M059J (cell line): ENCODE data around the gene DNAAF8. TPM values are rescaled to one million over a fixed set of nuclear protein-coding genes. Genes with fewer than 3 reads are reported as not detected.
A peak's percentile ranks its signal among the peaks of the same experiment; 100 is the strongest.

Experiments
- DNase-seq: peaks from one replicate; pipeline ENCODE4 v3.0.0-alpha.2; 2012; ENCODE audit warnings: low read depth
- total RNA-seq: library from RNA; depleted of rRNA; stranded (reverse); fragments of >200 nt; shearing (Covaris generic); gene quantifications from 2 replicates; pipeline ENCODE4 v1.2.3, GENCODE V29; 2014; rRNA removed

Gene DNAAF8
- total RNA-seq, result 0.81 and 1.4 TPM in 2 replicates

DNA sequence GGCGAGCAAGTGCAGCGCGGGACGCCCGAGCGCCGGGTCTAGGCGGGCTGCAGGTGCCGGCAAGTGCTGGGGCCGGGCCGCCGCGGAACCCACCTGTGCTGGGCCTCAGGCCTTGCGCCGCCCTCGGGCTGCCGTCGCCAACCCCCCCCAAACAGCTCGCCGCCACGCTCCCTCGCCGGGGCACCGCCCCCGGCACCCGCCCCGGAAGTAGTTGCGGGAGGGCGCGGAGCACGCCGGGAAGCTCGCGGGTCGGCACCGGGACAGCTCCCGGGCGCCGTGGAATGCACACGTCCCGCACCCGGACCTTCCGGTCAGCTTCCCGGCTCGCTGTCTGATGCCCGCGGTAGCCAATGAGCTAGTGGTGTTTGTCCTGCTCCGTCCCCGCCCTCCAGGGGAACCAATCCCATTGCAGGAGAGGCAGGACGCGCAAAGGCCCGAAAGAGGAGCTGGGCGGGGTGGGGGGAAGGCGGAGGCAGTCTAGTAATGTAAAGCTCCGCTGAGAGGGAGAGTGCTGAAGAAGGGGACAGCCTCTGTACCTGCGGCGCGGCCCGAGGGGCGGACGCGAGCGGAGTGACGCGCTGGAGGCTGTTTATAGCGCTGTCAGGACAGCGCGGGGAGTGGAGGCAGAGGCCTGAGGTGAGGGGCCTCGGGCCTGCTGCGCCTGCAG, at the start of gene DNAAF8, which contains the start of gene ANKS3:
TSS of gene DNAAF8 (plus strand) at position 475 of the 667 bp plus-strand sequence. CDS start 1,978 bp downstream, outside the sequence.
TSS of gene ANKS3 (minus strand) at position 209 of the 667 bp plus-strand sequence. CDS start 4,122 bp downstream, outside the sequence.
- peak; percentile 98 for DNase-seq

DNA sequence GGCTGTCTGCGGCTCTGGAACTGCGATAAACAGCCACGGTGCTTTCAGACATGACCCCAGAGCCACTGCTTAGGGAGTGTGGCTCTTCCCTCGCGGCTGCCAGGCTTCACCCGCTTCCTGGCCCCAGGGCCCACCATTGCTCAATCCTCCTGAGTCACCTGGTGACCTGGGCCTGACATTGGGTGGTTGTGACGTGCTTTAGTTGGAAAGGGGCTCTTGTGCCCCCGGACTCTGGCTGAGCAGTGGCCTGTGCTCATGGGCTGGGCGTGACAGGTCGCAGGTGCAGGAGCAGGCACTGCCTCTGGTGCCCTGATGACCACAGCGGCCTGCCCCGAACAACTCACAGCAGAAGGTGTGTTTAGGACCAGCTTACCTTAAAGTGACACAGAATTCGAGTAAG, 49.6 kb upstream of the DNAAF8 start:
- no peak for DNase-seq

DNA sequence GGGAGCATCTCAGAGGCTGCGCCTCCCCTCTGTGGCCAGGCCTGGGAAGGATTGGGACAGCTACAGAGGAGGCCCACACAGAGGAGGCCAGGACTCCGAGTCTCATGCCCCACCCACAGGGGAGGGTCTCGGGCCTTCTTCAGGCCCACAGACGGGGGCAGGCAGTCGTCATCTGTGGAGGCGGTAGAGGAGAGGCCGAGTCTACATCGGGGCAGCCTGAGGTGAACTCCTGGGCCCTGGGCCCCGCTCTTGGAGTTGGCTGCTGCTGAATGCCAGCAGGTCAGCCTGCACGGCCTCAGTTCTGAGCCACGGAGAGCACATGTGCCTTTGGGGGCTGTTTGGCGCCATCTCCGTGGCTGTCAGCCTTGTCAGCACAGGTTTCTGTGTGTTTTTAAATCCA, 49.0 kb upstream of the DNAAF8 start:
- no peak for DNase-seq

DNA sequence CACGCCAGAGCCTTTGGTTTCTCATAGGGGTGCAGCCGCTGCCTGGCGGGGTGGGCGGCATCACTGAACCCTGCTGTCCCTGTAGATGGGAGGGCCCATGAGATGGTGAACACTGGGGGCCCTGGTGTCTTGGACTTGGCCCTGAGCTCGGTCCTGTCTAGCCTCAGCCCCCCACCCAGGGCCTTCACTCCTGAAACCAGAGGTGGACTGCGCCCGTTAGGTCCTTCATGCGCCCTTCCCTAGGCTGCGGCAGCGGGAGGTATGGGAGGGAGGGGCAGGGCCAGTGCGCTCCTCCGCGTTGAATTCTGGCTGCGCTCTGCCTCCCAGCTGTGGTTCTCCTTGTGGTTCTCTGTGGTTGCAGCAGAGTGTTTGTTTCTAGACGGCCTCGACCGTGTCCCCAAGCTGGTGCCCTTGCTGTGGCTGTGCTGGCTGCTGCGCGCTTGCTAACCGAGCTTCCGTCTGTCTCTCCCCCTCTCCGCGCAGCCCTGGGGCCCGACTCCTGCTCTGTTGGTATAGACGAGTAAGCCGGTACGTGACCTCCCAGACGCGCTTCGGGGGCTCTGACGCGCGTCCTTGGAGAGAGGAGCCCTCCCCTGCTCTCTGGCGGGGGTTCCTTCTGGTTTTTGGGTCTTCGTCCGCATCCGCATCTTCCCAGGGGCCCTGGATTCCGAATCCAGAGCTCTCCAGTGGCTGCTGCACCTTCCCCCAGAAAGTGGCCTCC, 48.4 kb upstream of the DNAAF8 start:
- DNase-seq, result no peak

DNA sequence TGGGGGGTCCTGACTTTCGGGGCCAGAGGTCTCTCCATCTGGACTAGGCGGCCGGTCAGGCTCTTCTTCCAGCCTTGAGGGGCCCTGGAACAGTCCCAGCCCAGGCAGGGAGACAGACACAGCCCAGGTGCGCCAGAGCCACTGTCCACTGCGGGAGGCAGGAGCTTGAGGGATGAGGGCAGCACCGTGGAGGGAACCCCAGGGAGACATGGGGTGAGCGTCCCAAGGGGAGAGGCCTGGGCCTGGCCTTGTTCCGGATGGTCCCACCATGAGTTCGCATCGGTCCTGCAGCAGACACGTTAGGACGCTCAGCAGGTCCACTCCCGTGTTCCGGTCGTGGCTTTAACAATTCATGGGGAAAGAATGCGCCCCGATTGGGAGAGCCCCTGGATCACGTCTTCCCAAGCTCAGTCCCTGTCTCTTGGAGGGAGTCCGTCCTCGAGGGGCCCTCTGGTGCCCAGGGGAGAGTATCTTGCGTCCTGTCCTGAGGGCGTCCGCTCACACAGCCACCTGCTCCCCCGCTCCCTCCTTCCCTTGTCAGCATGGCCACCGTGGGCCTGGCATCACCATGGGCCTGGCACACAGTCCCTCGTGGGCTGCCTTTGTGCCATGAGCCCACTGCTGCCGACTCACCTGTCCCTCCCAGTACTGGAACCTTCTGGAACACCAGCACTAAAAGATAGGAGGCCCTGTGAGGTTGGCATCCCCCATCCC, 47.7 kb upstream of the DNAAF8 start:
- DNase-seq, result no peak

DNA sequence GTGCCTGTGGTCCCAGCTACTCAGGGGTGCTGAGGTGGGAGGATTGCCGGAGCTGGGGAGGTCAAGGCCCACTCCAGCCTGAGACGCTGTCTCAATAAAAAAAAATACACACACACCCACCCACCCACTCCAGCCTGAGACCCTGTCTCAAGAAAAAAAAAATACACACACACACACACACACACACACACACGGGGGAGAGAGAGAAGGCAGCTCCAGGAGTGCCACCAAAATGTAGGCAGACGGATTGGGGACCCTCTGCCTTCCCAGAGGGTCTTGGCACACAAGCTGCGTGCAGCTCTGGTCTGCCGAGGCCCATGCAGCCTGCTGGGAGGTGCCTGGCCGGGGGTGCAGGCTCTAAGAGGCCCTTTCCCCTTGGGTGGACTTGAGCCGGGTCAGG, 46.9 kb upstream of the DNAAF8 start:
- DNase-seq, result no peak

DNA sequence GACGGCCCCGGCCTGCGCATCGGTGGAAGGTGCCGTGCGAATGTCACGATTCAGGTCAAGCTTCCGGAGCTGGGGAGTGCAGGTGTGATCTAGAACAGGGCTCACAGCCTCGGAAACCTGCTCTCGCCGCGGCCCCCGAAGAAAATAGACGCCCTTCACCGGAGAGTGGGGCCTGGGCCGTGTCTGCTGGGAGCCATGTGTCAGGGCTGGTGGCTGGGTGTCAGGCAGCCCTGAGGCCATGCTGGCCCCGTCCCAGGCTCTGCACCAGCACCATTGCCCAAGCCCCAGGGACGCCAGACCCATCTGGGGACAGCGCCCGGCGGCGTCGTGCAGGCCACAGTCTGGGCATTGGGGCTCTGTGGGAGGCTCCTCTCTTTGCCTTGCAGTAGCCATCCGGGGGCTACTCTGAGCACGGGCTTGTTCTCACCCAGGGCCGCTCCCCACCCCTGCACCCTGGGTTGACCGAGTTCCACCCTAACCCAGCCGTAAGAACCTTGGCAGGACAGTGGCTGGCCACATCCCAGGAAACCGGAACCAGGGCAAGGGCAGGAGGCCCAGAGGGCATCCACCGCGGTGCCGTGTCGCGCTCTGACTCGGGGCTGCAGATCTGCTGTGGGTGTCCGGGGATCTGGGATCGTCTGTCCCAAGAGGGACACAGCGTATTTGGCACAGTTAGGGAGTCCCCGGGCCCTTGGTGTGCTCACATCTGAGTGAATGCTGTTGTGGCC, 46.2 kb upstream of the DNAAF8 start:
- no peak for DNase-seq

DNA sequence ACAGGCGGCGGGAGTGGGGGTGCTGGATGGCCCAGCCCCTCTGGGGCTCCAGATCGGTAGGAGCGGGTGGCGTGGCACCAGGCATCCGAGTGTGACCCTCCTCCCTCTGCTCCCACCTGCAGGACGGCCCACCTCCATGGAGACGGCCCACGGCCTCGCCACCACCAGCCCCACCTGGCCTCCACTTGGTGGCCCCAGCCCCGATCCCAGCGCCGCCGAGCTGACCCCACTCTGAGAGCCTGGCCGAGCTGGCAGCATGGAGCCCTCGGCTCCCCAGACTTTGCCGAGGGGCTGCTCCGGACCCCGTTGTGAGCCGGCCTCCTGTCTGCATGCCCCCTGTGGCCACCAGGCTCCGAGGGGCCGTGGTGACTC, 45.7 kb upstream of the DNAAF8 start:
- DNase-seq, result no peak

DNA sequence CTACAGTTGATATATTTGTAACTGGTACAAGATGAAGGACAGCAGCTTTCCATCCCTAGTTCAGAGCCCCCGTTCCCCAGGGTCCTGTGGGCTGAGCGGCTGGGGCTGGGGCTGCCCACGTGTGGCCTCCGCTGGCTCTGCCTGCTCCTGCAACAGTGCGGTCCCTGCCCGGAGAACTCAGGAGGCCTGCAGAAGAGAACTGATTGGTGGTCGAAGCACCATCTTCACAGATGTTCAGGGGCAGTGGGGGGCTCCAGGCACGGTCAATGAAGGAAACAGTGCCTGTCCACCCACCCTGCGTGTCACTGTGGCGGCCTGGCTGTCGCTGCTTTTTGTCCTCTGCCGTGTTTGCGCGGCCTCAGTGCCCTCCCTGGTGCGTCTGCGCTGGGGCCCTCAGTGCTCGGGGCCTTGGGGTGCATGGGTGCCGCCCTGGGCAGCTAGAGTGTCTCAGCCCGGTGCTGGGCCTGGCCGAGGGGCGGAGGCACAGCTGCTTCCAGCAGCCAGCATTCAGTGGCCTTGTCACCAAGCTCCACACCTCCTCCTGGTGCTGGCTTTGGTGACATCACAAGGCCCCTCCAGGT, 45.2 kb upstream of the DNAAF8 start:
- DNase-seq, result no peak

DNA sequence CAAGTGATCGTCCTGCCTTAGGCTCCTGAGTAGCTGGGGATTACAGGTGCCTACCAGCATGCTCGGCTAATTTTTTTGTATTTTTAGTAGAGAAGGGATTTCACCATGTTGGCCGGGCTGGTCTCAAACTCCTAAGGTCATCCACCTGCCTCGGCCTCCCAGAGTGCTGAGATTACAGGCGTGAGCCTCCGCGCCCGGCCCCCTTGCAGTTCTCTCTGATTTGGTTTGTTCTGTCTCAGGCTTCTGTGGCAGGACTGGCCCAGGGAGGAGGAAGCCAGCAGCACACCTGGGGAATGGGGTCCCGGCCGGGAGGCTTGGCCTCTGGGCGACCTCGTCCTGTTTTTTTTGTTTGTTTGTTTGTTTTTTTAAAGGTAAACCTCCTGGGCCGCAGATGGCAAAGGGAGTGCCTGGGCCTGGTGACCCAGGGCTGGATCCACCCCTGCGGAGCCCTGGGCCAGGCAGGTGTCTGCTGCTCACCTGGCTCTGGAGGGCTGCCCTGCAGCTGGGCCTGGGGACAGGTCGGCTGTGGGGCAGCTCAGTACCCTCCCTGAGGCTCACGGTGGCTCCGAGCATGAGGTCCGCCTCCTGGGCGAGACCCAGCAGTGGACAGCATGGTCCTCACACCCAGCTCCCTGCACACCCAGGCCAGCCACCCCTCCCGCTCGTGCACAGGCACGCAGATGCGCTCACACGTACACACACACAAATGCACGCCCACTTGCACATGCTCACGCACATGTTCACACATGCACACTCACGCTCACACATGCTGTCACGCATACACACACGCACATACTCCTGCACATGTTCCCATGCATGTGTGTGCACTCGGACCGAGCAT, 44.3 kb upstream of the DNAAF8 start:
- no peak for DNase-seq

DNA sequence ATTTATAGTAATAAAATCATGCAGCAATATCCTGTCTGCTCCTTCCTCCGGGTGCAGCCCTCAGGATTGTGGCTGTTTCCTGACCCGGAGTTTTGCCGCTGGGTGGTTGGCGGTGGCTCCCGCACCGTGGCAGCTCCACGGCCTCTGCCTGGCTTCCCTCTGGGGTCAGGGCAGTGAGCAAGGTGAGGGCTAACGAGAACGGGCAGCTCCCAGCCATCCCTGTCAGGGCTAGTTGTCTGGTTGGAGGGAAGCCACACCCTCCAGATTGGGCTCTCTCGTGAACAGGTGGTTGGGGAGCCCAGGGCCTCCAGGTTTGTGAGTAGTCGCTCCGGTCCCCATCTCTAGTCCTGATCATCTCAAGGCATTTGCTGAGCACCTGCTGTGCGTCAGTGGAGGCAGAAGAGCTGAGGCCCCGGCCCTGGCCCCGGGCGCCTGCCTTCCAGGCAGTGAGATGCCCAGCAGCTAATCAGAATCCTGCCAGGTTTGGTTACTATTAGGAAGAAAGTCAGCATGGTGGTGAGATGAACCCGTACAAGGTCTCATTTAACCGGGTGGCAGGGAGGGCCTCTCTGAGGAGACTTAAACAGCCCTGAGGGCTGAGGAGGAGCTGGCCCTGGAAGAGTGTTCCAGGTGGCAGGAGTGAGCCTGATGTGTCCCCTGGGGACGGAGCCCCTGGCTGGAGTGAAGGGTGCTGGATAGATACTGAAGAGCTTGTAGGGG, 43.2 kb upstream of the DNAAF8 start:
- no peak for DNase-seq

DNA sequence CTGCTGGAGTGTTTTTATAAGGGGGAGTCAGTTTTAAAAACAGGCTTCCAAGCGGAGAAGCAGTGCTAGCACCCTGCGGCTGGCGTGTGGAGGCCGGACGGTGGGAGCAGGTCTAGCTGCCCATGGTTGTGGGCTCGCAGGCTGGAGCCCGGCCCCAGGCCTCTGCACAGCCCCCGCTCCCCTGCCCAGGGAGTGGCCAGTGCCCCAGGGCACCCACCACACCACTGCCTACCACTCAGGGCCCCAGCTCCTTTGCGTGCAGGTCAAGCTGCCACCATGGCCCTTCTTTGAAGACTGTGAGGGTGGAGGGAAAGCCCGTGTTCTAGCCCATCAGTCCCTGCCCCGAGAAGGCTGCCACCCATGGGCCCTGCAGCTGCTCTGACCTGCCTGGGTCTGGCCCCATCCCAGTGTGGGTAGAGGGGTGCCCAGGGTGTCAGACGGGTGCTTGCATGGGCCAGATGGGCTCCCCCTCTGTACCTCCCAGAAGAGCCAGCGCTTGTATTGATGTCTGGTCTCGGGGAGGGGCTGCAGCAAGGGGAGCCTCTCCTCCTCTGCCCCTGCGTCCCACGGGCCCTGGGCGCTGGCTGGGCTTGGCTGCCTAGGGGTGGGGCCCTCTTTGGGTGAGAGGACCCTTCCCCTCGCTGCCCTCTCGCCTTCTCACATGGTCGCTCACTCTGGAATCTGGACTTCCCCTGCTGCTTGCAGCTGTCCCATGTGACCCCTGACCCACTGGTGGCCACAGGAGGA, 42.5 kb upstream of the DNAAF8 start:
- no peak for DNase-seq

DNA sequence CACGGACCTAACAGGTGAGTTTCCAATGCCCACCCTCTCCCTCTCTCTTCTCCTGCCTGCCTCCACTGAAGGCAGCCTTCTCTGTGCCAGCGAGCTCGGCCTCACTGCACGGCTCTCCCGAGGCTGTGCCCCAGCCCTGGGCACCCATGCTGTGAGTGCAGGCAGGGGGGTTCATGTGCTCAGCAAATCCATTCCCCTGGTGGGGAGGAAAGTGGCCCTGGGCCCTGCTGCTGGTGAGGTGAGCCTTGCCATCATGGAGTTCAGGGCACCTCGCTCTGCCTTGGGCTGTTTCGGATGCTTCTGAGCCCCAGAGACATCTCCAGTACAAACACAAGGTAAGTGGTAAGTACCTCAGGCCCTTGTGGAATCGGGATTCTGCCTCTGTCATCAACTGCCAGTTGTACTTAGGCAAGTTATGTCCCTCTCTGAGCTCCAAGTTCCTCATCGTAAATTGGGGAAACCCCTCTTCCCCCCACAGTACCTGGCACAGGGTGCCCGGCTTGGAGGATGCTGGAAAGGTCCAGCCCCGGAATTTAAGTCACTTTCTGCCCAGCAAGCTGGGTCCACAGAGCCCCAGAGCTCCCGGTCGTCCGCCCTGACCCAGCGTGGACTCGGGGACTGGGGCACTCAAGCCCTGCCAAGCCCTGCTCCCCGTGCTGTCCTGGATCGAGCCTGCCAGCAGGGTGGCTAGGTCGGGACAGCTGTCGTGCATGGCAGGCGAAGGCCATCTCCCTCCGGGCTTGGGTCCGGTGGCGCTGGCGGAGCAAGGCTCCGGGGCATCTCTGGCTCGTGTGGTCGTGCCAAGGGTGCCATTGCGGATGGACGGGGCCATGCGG, 41.7 kb upstream of the DNAAF8 start:
- DNase-seq, result peak; percentile 30

DNA sequence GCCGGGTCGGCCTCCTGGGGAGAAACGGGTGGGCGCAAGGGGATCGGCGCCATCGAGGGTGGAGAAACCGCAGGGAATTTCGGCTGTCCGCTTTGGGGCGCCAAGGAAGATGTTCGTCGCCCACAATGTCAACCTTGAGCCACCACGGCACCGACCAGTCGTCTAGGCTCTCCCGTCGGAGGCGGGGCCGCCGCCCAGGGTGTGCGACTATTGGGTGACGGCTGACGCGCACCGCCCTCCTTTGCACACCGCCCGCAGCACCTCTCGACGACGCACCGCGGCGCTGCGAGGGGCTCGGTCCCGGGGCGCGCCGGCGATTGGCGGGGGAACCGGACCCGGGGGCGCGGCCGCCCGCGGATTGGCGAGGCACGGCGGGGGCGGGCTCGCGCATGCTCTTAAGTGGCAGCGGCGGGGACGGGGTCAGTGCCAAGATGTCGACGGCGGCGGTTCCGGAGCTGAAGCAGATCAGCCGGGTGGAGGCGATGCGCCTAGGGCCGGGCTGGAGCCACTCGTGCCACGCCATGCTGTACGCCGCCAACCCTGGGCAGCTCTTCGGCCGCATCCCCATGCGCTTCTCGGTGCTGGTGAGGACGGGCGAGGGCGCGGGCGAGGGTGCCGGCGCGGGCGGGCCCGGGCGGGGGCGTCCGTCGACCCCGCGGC, 40.9 kb upstream of the DNAAF8 start, which contains the start of gene NUDT16L1:
TSS of gene NUDT16L1 (plus strand) at position 267 of the 660 bp plus-strand sequence. CDS start at position 432, 165 bp downstream.
- peak; percentile 95 for DNase-seq

DNA sequence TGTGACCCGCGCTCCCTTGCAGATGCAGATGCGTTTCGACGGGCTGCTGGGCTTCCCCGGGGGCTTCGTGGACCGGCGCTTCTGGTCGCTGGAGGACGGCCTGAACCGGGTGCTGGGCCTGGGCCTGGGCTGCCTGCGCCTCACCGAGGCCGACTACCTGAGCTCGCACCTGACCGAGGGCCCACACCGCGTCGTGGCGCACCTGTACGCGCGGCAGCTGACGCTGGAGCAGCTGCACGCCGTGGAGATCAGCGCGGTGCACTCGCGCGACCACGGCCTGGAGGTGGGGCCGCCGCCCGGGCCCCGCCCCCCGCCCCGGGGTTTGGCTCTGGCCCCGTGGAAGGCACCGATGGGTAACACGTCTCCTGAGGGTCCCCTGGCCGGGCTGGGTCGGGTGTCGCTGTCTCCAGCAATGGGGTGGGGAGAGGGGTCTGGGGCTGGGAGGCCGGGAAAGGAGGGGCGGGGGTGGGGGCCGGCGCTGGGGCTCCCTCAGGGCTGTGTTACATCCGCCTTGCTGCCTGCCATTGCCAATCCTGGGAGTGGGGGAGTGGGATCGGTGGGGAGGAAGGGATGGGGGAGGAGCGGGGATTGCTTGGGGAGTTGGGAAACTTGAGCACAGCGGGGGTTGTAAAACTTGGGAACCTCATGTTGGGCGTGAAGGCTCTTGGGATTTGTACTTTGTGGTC, 40.2 kb upstream of the DNAAF8 start:
- peak; percentile 36 for DNase-seq

DNA sequence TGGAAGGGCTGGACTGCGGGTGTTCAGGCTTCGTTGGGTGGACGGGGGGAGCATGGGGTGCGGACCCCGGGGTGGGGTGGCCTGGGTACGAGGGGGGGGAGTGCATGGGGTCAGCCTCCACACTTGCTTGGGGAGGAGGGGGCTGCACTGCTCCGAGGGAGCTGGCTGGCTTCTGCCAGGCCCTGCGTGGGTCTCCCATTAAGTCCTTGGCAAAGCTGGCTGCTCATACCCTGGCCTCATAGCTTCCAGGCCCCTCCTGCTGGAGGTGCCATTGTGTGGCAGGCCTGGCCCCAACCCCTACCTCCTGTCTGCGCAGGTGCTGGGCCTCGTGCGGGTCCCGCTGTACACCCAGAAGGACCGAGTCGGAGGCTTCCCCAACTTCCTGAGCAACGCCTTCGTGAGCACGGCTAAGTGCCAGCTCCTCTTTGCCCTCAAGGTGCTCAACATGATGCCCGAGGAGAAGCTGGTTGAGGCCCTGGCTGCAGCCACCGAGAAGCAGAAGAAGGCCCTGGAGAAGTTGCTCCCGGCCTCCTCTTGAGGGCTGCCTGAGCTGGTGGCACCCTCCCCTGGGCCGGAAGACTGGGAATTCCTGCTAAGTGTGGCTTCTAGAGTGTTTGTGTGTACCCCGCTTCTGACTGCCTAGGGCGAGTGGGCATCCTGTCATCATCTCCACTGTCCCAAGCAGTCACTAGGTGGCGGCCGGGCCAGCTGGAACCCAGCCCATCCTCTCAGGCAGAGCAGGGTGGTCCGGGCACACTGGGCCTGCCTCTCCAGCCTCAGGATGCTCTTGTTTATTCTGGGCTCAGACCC, 39.5 kb upstream of the DNAAF8 start:
- no peak for DNase-seq
